ENCODE measurements around the gene CLNK.

DNA sequence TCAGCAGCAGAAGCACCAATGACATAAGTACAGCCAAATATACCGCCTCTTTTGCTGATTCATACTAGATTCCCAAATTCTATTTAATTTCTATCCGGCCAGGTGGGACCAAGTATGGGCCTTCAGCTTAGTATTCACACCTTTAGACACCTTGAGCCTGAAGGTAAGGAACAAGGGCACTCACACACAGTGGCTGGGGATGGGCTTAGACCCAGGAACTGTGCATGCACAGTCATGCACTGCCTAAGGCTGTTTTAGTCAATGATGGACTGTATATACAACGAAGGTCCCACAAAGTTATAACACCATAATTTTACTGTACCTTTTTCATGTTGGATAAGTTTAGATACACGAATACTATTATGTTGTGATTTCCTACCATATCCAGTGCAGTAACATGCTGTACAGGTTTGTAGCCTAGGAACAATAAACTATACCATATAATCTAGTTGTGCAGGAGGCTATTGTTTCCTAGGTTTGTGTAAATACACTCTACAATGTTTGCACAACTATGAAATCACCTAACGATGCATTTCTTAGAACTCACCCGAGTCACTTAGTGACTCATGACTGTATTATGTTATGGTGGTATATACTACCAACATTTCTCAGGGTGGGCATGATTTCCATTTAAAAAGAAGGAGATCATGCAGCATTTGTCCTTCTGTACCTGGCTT is 9.7 kb upstream of the CLNK start:
- TF ChIP-seq, protein P1, sequence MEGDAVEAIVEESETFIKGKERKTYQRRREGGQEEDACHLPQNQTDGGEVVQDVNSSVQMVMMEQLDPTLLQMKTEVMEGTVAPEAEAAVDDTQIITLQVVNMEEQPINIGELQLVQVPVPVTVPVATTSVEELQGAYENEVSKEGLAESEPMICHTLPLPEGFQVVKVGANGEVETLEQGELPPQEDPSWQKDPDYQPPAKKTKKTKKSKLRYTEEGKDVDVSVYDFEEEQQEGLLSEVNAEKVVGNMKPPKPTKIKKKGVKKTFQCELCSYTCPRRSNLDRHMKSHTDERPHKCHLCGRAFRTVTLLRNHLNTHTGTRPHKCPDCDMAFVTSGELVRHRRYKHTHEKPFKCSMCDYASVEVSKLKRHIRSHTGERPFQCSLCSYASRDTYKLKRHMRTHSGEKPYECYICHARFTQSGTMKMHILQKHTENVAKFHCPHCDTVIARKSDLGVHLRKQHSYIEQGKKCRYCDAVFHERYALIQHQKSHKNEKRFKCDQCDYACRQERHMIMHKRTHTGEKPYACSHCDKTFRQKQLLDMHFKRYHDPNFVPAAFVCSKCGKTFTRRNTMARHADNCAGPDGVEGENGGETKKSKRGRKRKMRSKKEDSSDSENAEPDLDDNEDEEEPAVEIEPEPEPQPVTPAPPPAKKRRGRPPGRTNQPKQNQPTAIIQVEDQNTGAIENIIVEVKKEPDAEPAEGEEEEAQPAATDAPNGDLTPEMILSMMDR (IDR thresholded peaks at IDR 0.05), result no peak
- TF ChIP-seq EP300 (IDR thresholded peaks at IDR 0.05), result no peak
- TF ChIP-seq POLR2A (IDR thresholded peaks at IDR 0.05), result no peak
- TF ChIP-seq POLR2AphosphoS5 (IDR thresholded peaks at IDR 0.05), result no peak
